Right atrium auricular region (tissue), 2 donors: ENCODE measurements around the gene FOXO1. TPM values are rescaled to one million over a fixed set of nuclear protein-coding genes. Genes with fewer than 3 reads are reported as not detected.

Source experiments
- DNase-seq: peaks from one replicate; pipeline ENCODE4 v3.0.0-alpha.2; 2019; ENCODE audit warnings: low spot score
- H3K27ac ChIP-seq, 2 donors: fragments of 200-600 bp; sonication (generic); 1 replicate in 1 of 2; 2 replicates in 1 of 2; pipeline ENCODE4 v1.5.1; 2016 to 2019
- H3K27me3 ChIP-seq, 2 donors: fragments of 200-600 bp; sonication (generic); one replicate each; pipeline versions ENCODE4 v1.5.1 to v1.6.0; 2017 to 2019
- H3K36me3 ChIP-seq: fragments of 200-600 bp; sonication (generic); one replicate; pipeline ENCODE4 v1.5.1; 2016
- H3K4me1 ChIP-seq, 2 donors: fragments of 200-600 bp; sonication (generic); one replicate each; pipeline versions ENCODE4 v1.5.1 to v1.6.0; 2017 to 2019
- H3K4me3 ChIP-seq, 2 donors: fragments of 200-600 bp; sonication (generic); 1 replicate in 1 of 2; 2 replicates in 1 of 2; pipeline ENCODE4 v1.5.1; 2017 to 2019; ENCODE audit warnings: mild to moderate bottlenecking in 1 of 2, moderate library complexity in 1 of 2
- H3K9me3 ChIP-seq, 2 donors: fragments of 200-600 bp; sonication (generic); one replicate each; pipeline ENCODE4 v1.5.1; 2019
- CTCF ChIP-seq, 2 donors: fragments of 200-600 bp; sonication (generic); IDR thresholded peaks; one replicate each; pipeline ENCODE4 v1.5.1; 2019; ENCODE audit warnings: antibody characterized with exemption in 2 of 2
- total RNA-seq, 2 donors: library from RNA; depleted of rRNA; stranded (reverse); fragments of >200 nt; gene quantifications; one replicate each; pipeline ENCODE4 v1.1.0, GENCODE V29; 2016

Gene FOXO1
- total RNA-seq, 2 donors from 2014 or later, result 17.3 to 32.7 TPM

DNA sequence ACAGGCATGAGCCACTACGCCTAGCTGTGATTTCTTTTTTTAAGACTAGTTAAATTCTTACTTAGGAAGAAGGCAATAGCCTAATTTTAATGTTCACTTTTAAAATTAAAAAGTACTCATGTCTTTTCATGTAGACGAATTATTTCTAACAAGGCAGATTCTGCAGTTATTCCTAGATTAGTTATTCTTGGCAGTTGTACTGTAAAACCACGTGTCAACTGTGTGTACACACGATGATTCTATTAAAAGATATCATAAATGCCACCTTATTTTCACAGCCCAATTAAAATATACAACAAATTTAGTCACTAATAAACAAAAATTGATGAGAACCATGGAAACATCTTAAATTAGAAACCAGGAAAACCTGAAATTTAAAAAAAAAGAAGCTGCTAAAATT is 10.6 kb upstream of the FOXO1 start:
- H3K36me3 ChIP-seq, result no peaks in the 10 kb centered on the region
- no peak overlapping the region for H3K4me3 ChIP-seq
- no peaks in the 10 kb centered on the region for H3K27me3 ChIP-seq
- TF ChIP-seq CTCF (IDR thresholded peaks at IDR 0.05), result no peak
- no peaks in the 10 kb centered on the region for H3K9me3 ChIP-seq
- no peak for DNase-seq
- H3K27ac ChIP-seq, result no peak overlapping the region
- peaks cover 0 to 8% of the 10 kb centered on the region in 2 donors for H3K4me1 ChIP-seq

GRCh38 chr13:40676007-40676406 is 9.6 kb upstream of the FOXO1 start:
- DNase-seq, result no peak
- no peak for TF ChIP-seq CTCF (IDR thresholded peaks at IDR 0.05)
- H3K27ac ChIP-seq, result no peak overlapping the region
- H3K36me3 ChIP-seq, result no peaks in the 10 kb centered on the region
- H3K4me3 ChIP-seq, result no peak overlapping the region
- peaks cover 0 to under 1% of the 10 kb centered on the region in 2 donors for H3K4me1 ChIP-seq
- H3K9me3 ChIP-seq, result no peaks in the 10 kb centered on the region
- H3K27me3 ChIP-seq, result no peaks in the 10 kb centered on the region

DNA sequence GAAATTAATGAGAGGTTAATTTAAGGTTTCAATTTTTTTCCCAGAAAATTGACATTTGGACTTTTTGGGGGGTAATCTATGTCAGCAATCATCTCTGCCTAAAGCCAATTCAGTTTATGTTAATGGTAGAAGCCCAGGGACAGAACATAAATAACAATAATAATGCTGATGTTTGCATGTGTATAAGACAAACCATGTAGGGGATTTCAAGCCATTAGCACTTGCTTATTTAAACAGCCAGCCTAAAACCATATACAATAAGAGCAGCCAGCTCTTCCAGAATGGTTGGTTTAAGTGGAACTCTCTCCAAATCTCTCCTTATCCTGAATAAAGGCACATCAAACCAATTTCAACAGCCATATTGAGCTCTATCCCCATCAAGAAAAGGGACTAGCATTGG is 7.0 kb upstream of the FOXO1 start:
- Histone ChIP-seq H3K27ac (no peak overlapping the region), H3K4me3 (no peak overlapping the region), H3K27me3 (no peaks in the 10 kb centered on the region), H3K4me1 (peaks cover 0 to 3% of the 10 kb centered on the region in 2 donors), H3K36me3 (no peaks in the 10 kb centered on the region), H3K9me3 (no peaks in the 10 kb centered on the region)
- DNase-seq, result no peak
- TF ChIP-seq CTCF (IDR thresholded peaks at IDR 0.05), result no peak

DNA sequence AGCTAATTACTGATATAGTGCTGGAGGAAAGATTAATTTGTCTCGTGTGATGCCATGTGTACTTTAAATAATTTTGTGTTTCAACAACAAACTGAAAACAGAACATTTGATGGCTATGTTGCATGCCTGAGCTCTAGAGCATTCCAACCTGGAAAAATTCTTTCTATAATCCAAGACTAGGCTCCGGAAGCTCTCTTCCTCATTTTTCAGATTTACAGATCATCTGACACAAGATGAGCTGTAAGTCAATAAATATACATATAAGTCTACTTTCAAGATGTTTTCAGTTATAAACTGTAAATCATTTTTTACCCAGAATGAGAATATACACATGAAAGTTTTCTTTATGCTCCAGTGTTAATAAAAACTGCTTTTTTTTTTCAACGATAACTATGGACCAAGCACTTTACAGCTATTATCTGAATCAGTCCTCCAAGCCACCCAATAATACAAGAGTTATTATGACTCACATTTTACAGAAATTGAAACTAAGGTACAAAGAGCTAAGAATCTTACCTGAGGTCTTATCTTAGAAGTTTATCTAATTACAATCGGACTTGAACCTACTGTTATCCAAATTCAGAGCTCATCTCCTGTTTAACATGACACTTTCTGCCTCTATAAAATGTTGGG is 6.4 kb upstream of the FOXO1 start:
- Histone ChIP-seq H3K4me1 (peaks cover 0 to 8% of the 10 kb centered on the region in 2 donors), H3K27ac (no peak overlapping the region), H3K27me3 (no peaks in the 10 kb centered on the region), H3K9me3 (no peaks in the 10 kb centered on the region), H3K36me3 (no peaks in the 10 kb centered on the region), H3K4me3 (no peak overlapping the region)
- DNase-seq, result no peak
- TF ChIP-seq CTCF (IDR thresholded peaks at IDR 0.05), result no peak

- no peaks in the 10 kb centered on the region for H3K27me3 ChIP-seq
- no peak overlapping the region for H3K4me3 ChIP-seq
- no peak for DNase-seq
- peaks cover 0 to 15% of the 10 kb centered on the region in 2 donors for H3K4me1 ChIP-seq
- H3K27ac ChIP-seq, result no peak overlapping the region
- no peak for TF ChIP-seq CTCF (IDR thresholded peaks at IDR 0.05)
- no peaks in the 10 kb centered on the region for H3K36me3 ChIP-seq
- H3K9me3 ChIP-seq, result no peaks in the 10 kb centered on the region
Measured at GRCh38 chr13:40671956-40672764, 5.7 kb upstream of the FOXO1 start.
